ENCODE measurements around the gene DISC1. TPM values are rescaled to one million over a fixed set of nuclear protein-coding genes. Genes with fewer than 3 reads are reported as not detected.
"Not testable (repeated sequence)": the region's sequence is repeated elsewhere in the genome, so short reads cannot be mapped to it uniquely, and the experiment has no call there.

Gene DISC1
- total RNA-seq, 2 donors from 2014 or later: 3.9 to 8.2 TPM

DNA sequence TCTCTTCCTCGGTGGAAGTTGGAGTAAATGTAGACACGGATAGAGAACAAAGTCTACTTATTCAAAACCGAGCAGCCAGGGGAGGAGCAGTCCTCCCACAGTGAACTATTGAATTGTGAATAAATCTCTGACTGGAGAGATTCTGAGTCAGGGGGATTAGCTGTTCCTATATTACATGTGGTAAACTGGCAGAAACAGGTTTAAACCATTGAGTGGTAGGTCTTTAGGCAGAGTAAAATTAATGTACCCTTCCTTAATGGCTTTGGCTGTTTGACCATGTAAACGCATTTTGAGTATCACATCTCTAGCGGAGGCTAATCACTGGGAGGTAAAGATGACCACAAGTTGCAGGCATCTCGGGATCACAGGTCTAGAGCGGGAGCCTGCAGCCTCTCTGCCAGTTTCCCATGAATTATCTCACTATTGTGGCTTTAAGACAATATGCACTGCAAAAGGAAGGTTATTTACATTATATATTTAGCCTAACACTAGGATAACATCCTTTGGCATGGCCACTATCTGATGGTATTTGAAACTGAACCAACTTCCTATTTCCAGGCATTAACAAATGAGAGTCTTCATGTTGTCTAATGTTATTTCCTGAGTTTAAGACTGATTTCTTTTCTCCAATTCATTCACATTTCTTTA, 7.9 kb upstream of the DISC1 start:
- Mint-ChIP-seq H3K4me1 (peaks cover 13% of the 10 kb centered on the region), H3K27ac (no peak overlapping the region), H3K27me3 (peaks cover 5% of the 10 kb centered on the region), H3K4me3 (no peak overlapping the region), H3K9me3 (peaks cover 3% of the 10 kb centered on the region), H3K36me3 (ENCODE audit: low read depth) (no peaks in the 10 kb centered on the region)
- no peak for ATAC-seq (replicated peaks)

DNA sequence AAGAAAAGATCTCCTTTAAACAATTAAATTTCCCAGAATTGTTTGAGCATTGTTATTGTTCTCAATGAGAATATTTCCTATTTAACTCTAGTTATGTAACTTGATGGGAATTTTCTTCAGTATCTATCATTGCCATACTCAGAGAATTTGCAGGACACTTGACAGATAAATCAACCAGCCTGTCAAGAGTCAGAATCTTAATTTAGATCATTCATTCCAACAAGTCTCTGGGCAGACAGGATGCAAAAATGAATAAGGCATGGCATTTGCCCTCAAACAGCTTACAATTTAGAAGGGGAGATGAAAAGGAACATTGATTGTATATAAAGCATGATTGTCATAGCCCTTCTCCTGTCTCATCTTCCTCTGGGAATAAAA, 7.3 kb upstream of the DISC1 start:
- Mint-ChIP-seq H3K36me3 (ENCODE audit: low read depth) (no peaks in the 10 kb centered on the region), H3K4me1 (peaks cover 8% of the 10 kb centered on the region), H3K4me3 (no peak overlapping the region), H3K9me3 (peaks cover 3% of the 10 kb centered on the region), H3K27me3 (peaks cover 5% of the 10 kb centered on the region), H3K27ac (no peak overlapping the region)
- ATAC-seq (replicated peaks): no peak

DNA sequence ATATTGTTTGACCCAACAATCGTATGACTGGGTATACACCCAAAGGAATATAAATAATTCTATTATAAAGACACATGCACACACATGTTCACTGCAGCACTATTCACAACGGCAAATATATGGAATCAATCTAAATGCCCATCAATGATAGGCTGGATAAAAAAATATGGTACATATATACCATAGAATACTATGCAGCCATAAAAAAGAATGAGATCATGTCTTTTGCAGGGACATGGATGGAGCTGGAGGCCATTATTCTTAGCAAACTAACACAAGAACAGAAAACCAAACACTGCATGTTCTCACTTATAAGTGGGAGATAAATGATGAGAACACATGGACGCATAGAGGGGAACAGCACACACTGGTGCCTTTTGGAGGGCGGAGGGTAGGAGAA, 1.5 kb upstream of the DISC1 start:
- not testable (repeated sequence) for H3K9me3 Mint-ChIP-seq; ATAC-seq (replicated peaks); H3K4me3 Mint-ChIP-seq; H3K27me3 Mint-ChIP-seq; H3K36me3 Mint-ChIP-seq (ENCODE audit: low read depth); H3K27ac Mint-ChIP-seq
- H3K4me1 Mint-ChIP-seq: peaks cover 12% of the 10 kb centered on the region

DNA sequence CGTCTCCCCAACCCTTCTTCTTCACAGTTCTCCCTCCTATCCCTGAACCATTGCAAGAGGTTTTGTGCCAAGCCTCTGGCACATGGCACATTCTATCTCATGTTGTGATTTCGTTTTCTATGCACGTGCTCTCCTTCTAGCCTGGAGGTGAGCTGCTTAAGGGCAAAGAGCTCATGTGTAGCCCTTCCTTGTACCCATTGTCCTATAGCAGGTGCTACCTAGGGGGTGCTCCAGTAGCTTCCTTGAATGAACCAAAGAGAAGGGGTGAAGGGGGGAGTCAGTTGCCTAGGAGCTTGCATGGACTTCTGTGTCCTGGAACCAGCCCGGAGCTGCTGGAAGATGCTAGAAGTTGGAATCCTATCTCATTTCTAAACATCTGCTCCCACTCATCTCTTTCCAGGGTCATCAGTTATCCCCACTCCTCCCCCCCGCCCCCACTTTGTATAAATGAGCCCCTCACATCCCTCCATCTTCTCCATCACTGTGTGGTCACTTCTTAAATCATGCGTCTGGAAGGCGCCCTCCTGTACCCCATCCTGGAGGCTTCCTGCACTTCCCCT, 535 bp upstream of the DISC1 start:
- Mint-ChIP-seq H3K9me3 (no peaks in the 10 kb centered on the region), H3K4me3 (peak overlapping the region; percentile 91), H3K36me3 (ENCODE audit: low read depth) (no peaks in the 10 kb centered on the region), H3K27ac (peak overlapping the region; percentile 85), H3K27me3 (peaks cover 1% of the 10 kb centered on the region), H3K4me1 (peaks cover 12% of the 10 kb centered on the region)
- ATAC-seq (replicated peaks): no peak

DNA sequence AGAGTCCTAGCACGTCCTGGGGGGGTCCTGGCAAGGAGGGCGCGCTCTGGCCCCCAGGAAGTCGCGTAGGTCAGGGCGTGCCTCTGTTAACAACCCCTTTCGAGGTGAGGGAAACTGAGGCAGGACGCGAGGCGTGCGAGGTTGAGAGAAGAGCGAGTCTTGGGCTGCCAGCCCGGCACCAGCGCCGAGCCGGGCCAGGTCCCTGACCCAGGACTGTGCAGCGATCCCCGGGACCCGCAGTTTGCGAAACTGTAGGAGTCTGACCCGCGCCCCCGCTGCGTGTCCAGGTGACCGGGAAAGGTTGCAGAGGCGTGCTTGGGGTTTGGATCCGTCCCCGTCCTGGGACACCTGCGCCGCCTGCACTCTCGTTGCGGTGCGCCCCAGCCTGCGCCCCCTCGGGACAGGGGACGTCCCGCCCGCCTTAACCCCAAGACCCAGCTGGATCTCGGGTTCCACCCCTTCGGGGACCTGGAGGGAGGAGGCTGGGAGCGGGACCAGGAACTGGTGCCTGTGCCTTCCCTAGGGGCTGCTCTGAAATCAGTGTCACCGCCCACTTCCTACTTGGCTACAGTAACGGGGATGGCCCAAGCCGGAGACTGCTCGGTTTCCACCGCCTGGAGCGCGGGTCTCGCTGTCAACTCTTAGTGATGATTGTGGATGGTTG, 493 bp downstream of the DISC1 start:
- ATAC-seq (replicated peaks): peak; percentile 59
- H3K27ac Mint-ChIP-seq: peak overlapping the region; percentile 85

DNA sequence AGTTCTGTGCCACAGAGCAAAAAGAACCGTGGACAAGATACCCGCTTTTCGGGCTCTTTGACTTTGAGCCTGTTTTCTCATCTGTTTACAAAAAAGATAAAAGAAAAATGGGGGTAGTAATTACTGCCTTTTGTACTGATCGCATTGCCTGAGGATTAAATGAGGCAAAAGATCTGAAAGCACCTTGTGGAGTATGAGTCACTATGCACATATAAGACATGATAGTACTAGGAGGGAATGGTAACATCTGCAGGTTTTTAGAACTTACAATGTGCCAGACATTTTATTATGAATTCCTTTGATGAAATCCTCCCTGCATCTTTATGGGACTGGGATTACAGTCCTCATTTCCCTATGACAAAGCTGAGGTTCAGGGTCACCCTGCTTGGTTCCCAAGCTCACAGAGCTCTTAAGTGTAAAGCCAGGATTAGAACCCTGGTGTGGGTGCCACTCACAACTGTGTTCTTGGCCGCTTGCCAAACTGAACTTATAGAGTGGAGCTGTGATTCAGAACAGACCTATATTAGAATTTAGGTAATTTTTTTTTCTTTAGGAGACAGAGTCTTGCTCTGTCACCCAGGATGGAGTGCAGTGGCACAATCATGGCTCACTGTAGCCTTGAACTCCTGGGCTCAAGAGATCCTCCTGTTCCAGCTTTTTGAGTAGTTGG, 1.8 kb downstream of the DISC1 start:
- Mint-ChIP-seq H3K36me3 (ENCODE audit: low read depth) (no peaks in the 10 kb centered on the region), H3K27me3 (no peaks in the 10 kb centered on the region), H3K27ac (peak overlapping the region; percentile 41), H3K4me3 (peak overlapping the region; percentile 91), H3K9me3 (no peaks in the 10 kb centered on the region), H3K4me1 (peaks cover 12% of the 10 kb centered on the region)
- ATAC-seq (replicated peaks): peak; percentile 66

More for the DNA sequence above, 493 bp downstream of the DISC1 start:
- Mint-ChIP-seq H3K9me3 (no peaks in the 10 kb centered on the region), H3K4me3 (peak overlapping the region; percentile 91), H3K36me3 (ENCODE audit: low read depth) (no peaks in the 10 kb centered on the region), H3K27me3 (no peaks in the 10 kb centered on the region), H3K4me1 (peaks cover 12% of the 10 kb centered on the region)

DNA sequence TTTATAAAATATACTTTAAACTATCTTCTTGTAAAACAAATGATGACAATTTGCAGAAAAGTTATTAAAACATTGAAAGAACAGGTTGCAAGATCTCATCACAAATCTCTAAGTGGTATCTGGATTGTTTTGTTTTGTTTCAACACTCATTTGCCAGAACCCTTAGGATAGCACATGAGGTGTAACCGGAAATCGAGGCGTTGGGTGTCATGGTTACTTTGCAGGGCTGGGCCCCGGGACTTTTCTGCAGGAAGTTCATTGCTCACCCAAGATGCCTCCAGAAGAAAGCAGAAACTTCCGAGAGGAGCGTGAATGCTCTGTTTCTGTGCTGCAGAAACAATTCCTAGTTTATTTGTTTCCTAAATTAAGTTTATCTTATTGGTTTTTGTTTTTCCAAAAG, 2.5 kb downstream of the DISC1 start:
- Mint-ChIP-seq H3K9me3 (no peaks in the 10 kb centered on the region), H3K27me3 (no peaks in the 10 kb centered on the region), H3K4me3 (no peak overlapping the region), H3K4me1 (peaks cover 12% of the 10 kb centered on the region), H3K27ac (no peak overlapping the region), H3K36me3 (ENCODE audit: low read depth) (no peaks in the 10 kb centered on the region)
- ATAC-seq (replicated peaks): no peak

DNA sequence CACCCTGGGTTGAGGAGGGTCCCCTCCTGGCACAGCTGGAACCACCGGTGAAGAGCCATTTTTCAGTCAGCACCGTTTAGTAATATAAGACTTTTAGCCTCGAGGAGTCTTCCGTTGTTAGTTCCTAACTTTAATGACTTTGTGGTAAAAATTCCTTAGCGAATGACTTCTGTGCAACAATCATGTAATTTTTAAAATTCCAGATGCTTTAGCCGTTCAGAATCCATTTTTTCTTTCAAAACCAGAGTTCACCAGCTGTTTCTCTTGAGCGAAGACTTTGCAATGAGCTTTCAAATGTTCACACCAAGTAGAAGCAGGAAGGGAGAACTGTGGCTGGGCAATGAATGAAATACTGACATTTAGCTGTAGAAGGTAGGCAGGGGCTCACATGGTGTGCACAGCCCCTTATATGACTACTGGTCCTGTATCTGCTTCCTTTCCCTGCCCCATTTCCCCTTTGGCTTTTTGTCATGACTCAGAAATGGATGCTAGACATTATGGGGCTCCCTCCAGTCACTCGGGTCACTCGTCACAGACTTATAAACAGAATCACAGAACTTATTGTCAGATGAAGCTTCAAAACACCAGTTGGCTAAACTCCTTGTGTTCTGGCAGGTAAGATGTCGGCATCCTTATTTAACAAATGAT, 4.1 kb downstream of the DISC1 start:
- Mint-ChIP-seq H3K4me3 (no peak overlapping the region), H3K36me3 (ENCODE audit: low read depth) (no peaks in the 10 kb centered on the region), H3K9me3 (no peaks in the 10 kb centered on the region), H3K27me3 (no peaks in the 10 kb centered on the region), H3K27ac (no peak overlapping the region), H3K4me1 (peaks cover 12% of the 10 kb centered on the region)
- ATAC-seq (replicated peaks): no peak

DNA sequence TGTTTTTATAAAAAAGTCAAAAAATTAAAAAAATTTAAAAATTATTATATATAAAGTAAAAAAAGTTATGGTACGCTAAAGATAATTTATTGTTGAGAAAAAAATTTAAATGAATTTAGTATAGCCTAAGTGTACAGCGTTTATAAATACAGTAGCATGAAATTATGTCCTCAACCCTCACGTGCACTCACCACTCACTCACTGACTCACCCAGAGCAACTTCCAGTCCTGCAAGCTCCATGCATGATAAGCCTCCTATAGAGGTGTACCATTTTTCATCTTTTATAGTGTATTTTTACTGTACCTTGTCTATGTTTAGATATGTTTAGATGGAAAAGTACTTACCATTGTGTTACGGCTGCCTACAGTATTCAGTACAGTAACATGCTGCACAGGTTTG, 5.1 kb downstream of the DISC1 start:
- no peak for ATAC-seq (replicated peaks)
- Mint-ChIP-seq H3K4me3 (no peak overlapping the region), H3K27ac (no peak overlapping the region), H3K27me3 (no peaks in the 10 kb centered on the region), H3K9me3 (no peaks in the 10 kb centered on the region), H3K36me3 (ENCODE audit: low read depth) (no peaks in the 10 kb centered on the region), H3K4me1 (peaks cover 4% of the 10 kb centered on the region)

DNA sequence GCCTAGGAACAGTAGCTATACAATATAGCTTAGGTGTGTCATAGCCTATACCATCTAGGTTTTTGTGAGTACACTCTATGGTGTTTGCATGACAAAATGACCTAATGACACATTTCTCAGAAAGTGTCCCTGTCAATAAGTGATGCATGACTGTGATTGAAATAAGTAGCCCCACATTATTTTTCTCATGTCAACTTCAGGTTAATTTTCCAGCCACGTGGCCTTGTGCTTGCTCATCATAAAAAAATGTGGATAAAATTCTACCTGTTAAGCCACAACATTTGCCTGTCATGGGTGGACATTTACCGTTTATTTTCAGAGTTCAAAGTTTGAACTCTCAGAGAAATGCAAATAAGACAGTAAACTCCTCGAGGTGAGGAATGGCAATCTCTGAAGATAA, 5.5 kb downstream of the DISC1 start:
- H3K9me3 Mint-ChIP-seq: no peaks in the 10 kb centered on the region
- H3K4me1 Mint-ChIP-seq: peaks cover 4% of the 10 kb centered on the region
- H3K36me3 Mint-ChIP-seq (ENCODE audit: low read depth): no peaks in the 10 kb centered on the region
- ATAC-seq (replicated peaks): no peak
- no peaks in the 10 kb centered on the region for H3K27me3 Mint-ChIP-seq
- no peak overlapping the region for H3K27ac Mint-ChIP-seq
- H3K4me3 Mint-ChIP-seq: no peak overlapping the region

DNA sequence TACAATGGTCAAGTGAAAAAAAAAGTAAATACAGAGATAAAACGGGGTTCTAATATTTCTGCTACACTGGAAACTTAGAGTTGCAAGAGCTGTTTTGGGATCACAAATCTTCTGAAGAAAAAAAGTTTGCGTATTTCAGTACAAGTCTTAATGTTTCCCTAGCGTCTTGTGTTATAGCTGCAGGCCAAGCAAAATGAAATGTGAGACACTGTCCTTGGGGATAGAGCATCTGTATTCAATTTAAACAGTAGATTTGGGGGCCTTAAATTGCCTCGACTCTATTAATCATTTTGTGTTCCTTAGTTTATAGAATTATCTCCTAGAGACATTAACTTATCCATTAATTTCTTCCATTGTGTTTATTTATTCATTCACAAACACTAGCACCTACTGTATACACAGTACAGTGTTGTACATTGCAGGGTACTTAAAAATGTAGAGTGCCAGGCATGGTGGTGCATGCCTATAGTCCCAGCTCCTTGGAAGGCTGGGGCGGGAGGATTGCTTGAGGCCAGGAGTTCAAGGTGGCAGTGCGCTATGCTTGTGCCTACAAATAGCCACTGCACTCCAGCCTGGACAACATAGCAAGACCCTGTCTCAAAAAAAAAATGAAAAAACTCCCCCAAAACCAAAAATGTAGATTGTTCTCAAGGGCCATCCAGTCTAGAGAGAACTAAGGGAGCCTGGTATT, 7.9 kb downstream of the DISC1 start:
- Mint-ChIP-seq H3K27ac (no peak overlapping the region), H3K36me3 (ENCODE audit: low read depth) (no peaks in the 10 kb centered on the region), H3K4me1 (peaks cover 5% of the 10 kb centered on the region), H3K4me3 (no peak overlapping the region), H3K27me3 (no peaks in the 10 kb centered on the region), H3K9me3 (no peaks in the 10 kb centered on the region)
- no peak for ATAC-seq (replicated peaks)

DNA sequence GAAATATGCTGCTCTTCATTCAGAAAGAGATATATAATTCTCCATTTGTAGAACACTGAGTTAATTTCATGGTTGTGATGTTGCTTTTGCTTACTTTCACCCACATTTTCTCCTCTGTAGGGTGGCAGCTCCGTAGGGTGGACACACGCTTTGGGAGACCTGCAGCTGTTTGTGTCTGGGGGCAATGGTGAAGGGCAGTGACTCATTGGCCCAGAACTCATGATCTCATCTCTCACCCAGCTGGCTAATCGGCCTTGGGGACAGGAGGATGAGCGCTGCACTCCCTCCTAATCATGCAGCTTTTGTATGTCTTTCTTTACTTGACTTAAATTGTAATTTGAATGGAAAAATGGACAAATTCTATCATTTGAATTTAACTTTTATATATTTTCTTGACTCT, 9.6 kb downstream of the DISC1 start:
- H3K36me3 Mint-ChIP-seq (ENCODE audit: low read depth): no peaks in the 10 kb centered on the region
- H3K4me1 Mint-ChIP-seq: peaks cover 5% of the 10 kb centered on the region
- H3K9me3 Mint-ChIP-seq: no peaks in the 10 kb centered on the region
- ATAC-seq (replicated peaks): no peak
- H3K27ac Mint-ChIP-seq: no peak overlapping the region
- no peaks in the 10 kb centered on the region for H3K27me3 Mint-ChIP-seq
- H3K4me3 Mint-ChIP-seq: no peak overlapping the region

DNA sequence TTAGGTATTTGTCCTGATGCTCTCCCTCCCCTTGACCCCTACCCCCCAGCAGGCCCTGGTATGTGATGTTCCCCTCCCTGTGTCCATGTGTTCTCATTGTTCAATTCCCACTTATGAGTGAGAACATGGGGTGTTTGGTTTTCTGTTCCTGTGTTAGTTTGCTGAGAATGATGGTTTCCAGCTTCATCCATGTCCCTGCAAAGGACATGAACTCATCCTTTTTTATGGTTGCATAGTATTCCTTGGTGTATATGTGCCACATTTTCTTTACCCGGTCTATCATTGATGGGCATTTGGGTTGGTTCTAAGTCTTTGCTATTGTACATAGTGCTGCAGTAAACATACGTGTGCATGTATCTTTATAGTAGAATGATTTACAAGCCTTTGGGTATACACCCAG, 10.3 kb downstream of the DISC1 start:
- H3K27me3 Mint-ChIP-seq; H3K9me3 Mint-ChIP-seq; H3K4me1 Mint-ChIP-seq; H3K4me3 Mint-ChIP-seq; H3K27ac Mint-ChIP-seq; H3K36me3 Mint-ChIP-seq (ENCODE audit: low read depth); ATAC-seq (replicated peaks): not testable (repeated sequence)

DNA sequence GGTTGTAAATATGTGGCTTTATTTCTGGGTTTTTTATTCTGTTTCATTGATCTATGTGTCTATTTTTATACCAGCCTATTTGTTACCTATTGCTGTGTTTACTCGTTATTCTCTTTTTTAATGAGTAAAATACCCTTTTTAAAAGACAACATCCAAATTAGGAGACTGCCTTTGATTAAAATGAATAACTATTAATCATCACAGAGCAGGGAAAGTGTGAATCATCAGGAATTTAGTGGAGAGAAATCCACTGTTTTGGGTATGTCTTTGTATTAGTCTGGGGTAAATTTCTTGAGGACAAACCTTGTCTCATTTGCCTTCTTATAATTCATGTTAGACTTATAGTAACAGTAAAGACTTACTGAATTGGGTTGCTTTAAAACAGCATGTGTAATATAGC, 12.1 kb downstream of the DISC1 start:
- H3K27ac Mint-ChIP-seq: no peak overlapping the region

More for the DNA sequence above, 12.1 kb downstream of the DISC1 start:
- no peak for ATAC-seq (replicated peaks)
- Mint-ChIP-seq H3K27me3 (no peaks in the 10 kb centered on the region), H3K4me3 (no peak overlapping the region), H3K36me3 (ENCODE audit: low read depth) (no peaks in the 10 kb centered on the region), H3K4me1 (peaks cover 5% of the 10 kb centered on the region), H3K9me3 (no peaks in the 10 kb centered on the region)
